HG03439 (cell line): ENCODE results near the gene SLC25A21.

Source experiments
- ATAC-seq: cut with Tn5 transposase; IDR thresholded peaks from one replicate; pipeline ENCODE4 v1.9.1; 2021; ENCODE audit warnings: mild to moderate bottlenecking, moderate library complexity; ENCODE audit not compliant: unreplicated experiment

Gene SLC25A21

GRCh38 chr14:37048666-37049071, 123.7 kb downstream of the SLC25A21 start:
- no peak for ATAC-seq

- no peak for ATAC-seq
Measured at GRCh38 chr14:37047996-37048395, 124.4 kb downstream of the SLC25A21 start.

- ATAC-seq: no peak
Measured at GRCh38 chr14:37047226-37047625, 125.2 kb downstream of the SLC25A21 start.

- no peak for ATAC-seq
Measured at GRCh38 chr14:37046815-37047214, 125.6 kb downstream of the SLC25A21 start.

GRCh38 chr14:37045340-37046061, 126.9 kb downstream of the SLC25A21 start:
- no peak for ATAC-seq

- ATAC-seq: no peak
Measured at GRCh38 chr14:37037636-37038387, 134.6 kb downstream of the SLC25A21 start.

GRCh38 chr14:37036669-37037341, 135.6 kb downstream of the SLC25A21 start:
- no peak for ATAC-seq

- ATAC-seq: no peak
Measured at GRCh38 chr14:37035401-37035800, 137.0 kb downstream of the SLC25A21 start.

- ATAC-seq: peak; percentile 77
Measured at GRCh38 chr14:37034410-37035285, 137.8 kb downstream of the SLC25A21 start.

- ATAC-seq: no peak
Measured at GRCh38 chr14:37032863-37033262, 139.5 kb downstream of the SLC25A21 start.

GRCh38 chr14:37027188-37027824, 145.1 kb downstream of the SLC25A21 start:
- no peak for ATAC-seq

GRCh38 chr14:37023875-37024565, 148.4 kb downstream of the SLC25A21 start:
- ATAC-seq: no peak

- no peak for ATAC-seq
Measured at GRCh38 chr14:37021390-37021789, 151.0 kb downstream of the SLC25A21 start.

GRCh38 chr14:37019488-37019887, 152.9 kb downstream of the SLC25A21 start:
- no peak for ATAC-seq

- no peak for ATAC-seq
Measured at GRCh38 chr14:37018571-37019240, 153.7 kb downstream of the SLC25A21 start.

- ATAC-seq: no peak
Measured at GRCh38 chr14:37013078-37013477, 159.3 kb downstream of the SLC25A21 start.

- no peak for ATAC-seq
Measured at GRCh38 chr14:36998686-36999085, 173.7 kb downstream of the SLC25A21 start.

- no peak for ATAC-seq
Measured at GRCh38 chr14:36997843-36998242, 174.6 kb downstream of the SLC25A21 start.
